ENCODE data around the gene ASAP3. TPM values are rescaled to one million over a fixed set of nuclear protein-coding genes. Genes with fewer than 3 reads are reported as not detected.

Gene ASAP3
- total RNA-seq, 1 donor: 0.42 TPM

GRCh38 chr1:23419180-23419579 is 64.8 kb downstream of the ASAP3 start:
- Histone ChIP-seq H3K4me3 (ENCODE audit: low read length) (no peak overlapping the region), H3K9me3 (ENCODE audit: low read depth, low read length) (no peaks in the 10 kb centered on the region), H3K27me3 (ENCODE audit: insufficient read depth, low read length) (peaks cover 7% of the 10 kb centered on the region), H3K4me1 (ENCODE audit: insufficient read depth, low read length) (peaks cover 22% of the 10 kb centered on the region)

- Histone ChIP-seq H3K4me1 (ENCODE audit: insufficient read depth, low read length) (peaks cover 10% of the 10 kb centered on the region), H3K9me3 (ENCODE audit: low read depth, low read length) (no peaks in the 10 kb centered on the region), H3K27me3 (ENCODE audit: insufficient read depth, low read length) (no peaks in the 10 kb centered on the region), H3K4me3 (ENCODE audit: low read length) (no peak overlapping the region)
These were observed 66.4 kb downstream of the ASAP3 start for GRCh38 chr1:23417570-23417969.

- Histone ChIP-seq H3K9me3 (ENCODE audit: low read depth, low read length) (no peaks in the 10 kb centered on the region), H3K4me3 (ENCODE audit: low read length) (no peak overlapping the region), H3K27me3 (ENCODE audit: insufficient read depth, low read length) (no peaks in the 10 kb centered on the region), H3K4me1 (ENCODE audit: insufficient read depth, low read length) (peaks cover 4% of the 10 kb centered on the region)
These were observed 67.0 kb downstream of the ASAP3 start for GRCh38 chr1:23416964-23417363.

GRCh38 chr1:23408797-23409290 is 75.1 kb downstream of the ASAP3 start:
- Histone ChIP-seq H3K9me3 (ENCODE audit: low read depth, low read length) (no peaks in the 10 kb centered on the region), H3K27me3 (ENCODE audit: insufficient read depth, low read length) (no peaks in the 10 kb centered on the region), H3K4me3 (ENCODE audit: low read length) (no peak overlapping the region), H3K4me1 (ENCODE audit: insufficient read depth, low read length) (peaks cover 4% of the 10 kb centered on the region)

- no peaks in the 10 kb centered on the region for H3K9me3 ChIP-seq (ENCODE audit: low read depth, low read length)
- no peaks in the 10 kb centered on the region for H3K27me3 ChIP-seq (ENCODE audit: insufficient read depth, low read length)
- peaks cover 18% of the 10 kb centered on the region for H3K4me1 ChIP-seq (ENCODE audit: insufficient read depth, low read length)
- no peak overlapping the region for H3K4me3 ChIP-seq (ENCODE audit: low read length)
These were observed 76.9 kb downstream of the ASAP3 start for GRCh38 chr1:23407016-23407630.

GRCh38 chr1:23405946-23406345 is 78.0 kb downstream of the ASAP3 start:
- Histone ChIP-seq H3K27me3 (ENCODE audit: insufficient read depth, low read length) (no peaks in the 10 kb centered on the region), H3K9me3 (ENCODE audit: low read depth, low read length) (no peaks in the 10 kb centered on the region), H3K4me3 (ENCODE audit: low read length) (no peak overlapping the region), H3K4me1 (ENCODE audit: insufficient read depth, low read length) (peaks cover 23% of the 10 kb centered on the region)

- peaks cover 23% of the 10 kb centered on the region for H3K4me1 ChIP-seq (ENCODE audit: insufficient read depth, low read length)
- no peak overlapping the region for H3K4me3 ChIP-seq (ENCODE audit: low read length)
- no peaks in the 10 kb centered on the region for H3K27me3 ChIP-seq (ENCODE audit: insufficient read depth, low read length)
- no peaks in the 10 kb centered on the region for H3K9me3 ChIP-seq (ENCODE audit: low read depth, low read length)
These were observed 80.1 kb downstream of the ASAP3 start for GRCh38 chr1:23403735-23404486.

GRCh38 chr1:23403355-23403734 is 80.6 kb downstream of the ASAP3 start:
- no peaks in the 10 kb centered on the region for H3K9me3 ChIP-seq (ENCODE audit: low read depth, low read length)
- H3K27me3 ChIP-seq (ENCODE audit: insufficient read depth, low read length): no peaks in the 10 kb centered on the region
- no peak overlapping the region for H3K4me3 ChIP-seq (ENCODE audit: low read length)
- H3K4me1 ChIP-seq (ENCODE audit: insufficient read depth, low read length): peaks cover 23% of the 10 kb centered on the region

- Histone ChIP-seq H3K4me3 (ENCODE audit: low read length) (no peak overlapping the region), H3K9me3 (ENCODE audit: low read depth, low read length) (no peaks in the 10 kb centered on the region), H3K27me3 (ENCODE audit: insufficient read depth, low read length) (no peaks in the 10 kb centered on the region), H3K4me1 (ENCODE audit: insufficient read depth, low read length) (peaks cover 23% of the 10 kb centered on the region)
These were observed 81.0 kb downstream of the ASAP3 start for GRCh38 chr1:23403038-23403336.

- Histone ChIP-seq H3K4me1 (ENCODE audit: insufficient read depth, low read length) (peaks cover 23% of the 10 kb centered on the region), H3K27me3 (ENCODE audit: insufficient read depth, low read length) (no peaks in the 10 kb centered on the region), H3K4me3 (ENCODE audit: low read length) (no peak overlapping the region), H3K9me3 (ENCODE audit: low read depth, low read length) (no peaks in the 10 kb centered on the region)
These were observed 81.5 kb downstream of the ASAP3 start for GRCh38 chr1:23402286-23403037.

GRCh38 chr1:23401313-23401712 is 82.7 kb downstream of the ASAP3 start:
- H3K4me3 ChIP-seq (ENCODE audit: low read length): no peak overlapping the region

GRCh38 chr1:23400324-23401114 is 83.5 kb downstream of the ASAP3 start:
- Histone ChIP-seq H3K27me3 (ENCODE audit: insufficient read depth, low read length) (no peaks in the 10 kb centered on the region), H3K4me1 (ENCODE audit: insufficient read depth, low read length) (peaks cover 23% of the 10 kb centered on the region), H3K4me3 (ENCODE audit: low read length) (no peak overlapping the region), H3K9me3 (ENCODE audit: low read depth, low read length) (no peaks in the 10 kb centered on the region)

More at GRCh38 chr1:23401313-23401712, 82.7 kb downstream of the ASAP3 start:
- Histone ChIP-seq H3K4me1 (ENCODE audit: insufficient read depth, low read length) (peaks cover 23% of the 10 kb centered on the region), H3K9me3 (ENCODE audit: low read depth, low read length) (no peaks in the 10 kb centered on the region), H3K27me3 (ENCODE audit: insufficient read depth, low read length) (no peaks in the 10 kb centered on the region)

GRCh38 chr1:23399229-23399628 is 84.8 kb downstream of the ASAP3 start:
- Histone ChIP-seq H3K27me3 (ENCODE audit: insufficient read depth, low read length) (no peaks in the 10 kb centered on the region), H3K9me3 (ENCODE audit: low read depth, low read length) (no peaks in the 10 kb centered on the region)

GRCh38 chr1:23397908-23398307 is 86.1 kb downstream of the ASAP3 start:
- H3K9me3 ChIP-seq (ENCODE audit: low read depth, low read length): no peaks in the 10 kb centered on the region
- H3K4me1 ChIP-seq (ENCODE audit: insufficient read depth, low read length): peaks cover 12% of the 10 kb centered on the region
- no peaks in the 10 kb centered on the region for H3K27me3 ChIP-seq (ENCODE audit: insufficient read depth, low read length)
- H3K4me3 ChIP-seq (ENCODE audit: low read length): no peak overlapping the region

More at GRCh38 chr1:23399229-23399628, 84.8 kb downstream of the ASAP3 start:
- Histone ChIP-seq H3K4me3 (ENCODE audit: low read length) (no peak overlapping the region), H3K4me1 (ENCODE audit: insufficient read depth, low read length) (peaks cover 23% of the 10 kb centered on the region)

GRCh38 chr1:23396380-23396779 is 87.6 kb downstream of the ASAP3 start:
- H3K4me3 ChIP-seq (ENCODE audit: low read length): no peak overlapping the region
- no peaks in the 10 kb centered on the region for H3K4me1 ChIP-seq (ENCODE audit: insufficient read depth, low read length)
- H3K27me3 ChIP-seq (ENCODE audit: insufficient read depth, low read length): no peaks in the 10 kb centered on the region
- H3K9me3 ChIP-seq (ENCODE audit: low read depth, low read length): no peaks in the 10 kb centered on the region

Measured in mononuclear cell (primary cell).